GM21576 (cell line): ENCODE data around the gene RNF150.

ENCODE experiments used
- ATAC-seq: cut with Tn5 transposase; IDR thresholded peaks from one replicate; pipeline ENCODE4 v1.9.1; 2021; ENCODE audit warnings: mild to moderate bottlenecking, moderate library complexity; ENCODE audit not compliant: unreplicated experiment

RNF150 gene

GRCh38 chr4:141028024-141028529 is 105.2 kb downstream of the RNF150 start:
- ATAC-seq = no peak

DNA sequence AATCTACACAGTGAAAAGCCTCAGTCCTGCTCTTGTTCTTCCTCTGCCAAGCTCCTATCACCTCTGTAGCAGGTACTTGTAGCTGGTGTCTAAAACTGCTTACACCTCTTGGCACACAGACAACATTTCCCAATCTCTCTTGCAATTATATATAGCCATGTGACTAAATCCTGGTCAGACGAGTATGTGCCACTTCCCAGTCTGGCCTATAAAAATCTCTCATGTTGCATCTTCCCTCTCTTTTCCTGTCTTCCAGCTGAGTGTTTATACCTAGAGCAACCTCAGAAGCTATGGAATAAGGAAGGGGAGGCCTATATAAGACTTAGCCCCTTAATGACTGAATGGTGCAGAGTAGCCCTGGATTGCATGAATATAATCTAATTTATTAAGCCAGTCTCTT is 105.8 kb downstream of the RNF150 start:
- ATAC-seq = no peak

- ATAC-seq = no peak
These were observed 106.4 kb downstream of the RNF150 start for GRCh38 chr4:141026900-141027299.

DNA sequence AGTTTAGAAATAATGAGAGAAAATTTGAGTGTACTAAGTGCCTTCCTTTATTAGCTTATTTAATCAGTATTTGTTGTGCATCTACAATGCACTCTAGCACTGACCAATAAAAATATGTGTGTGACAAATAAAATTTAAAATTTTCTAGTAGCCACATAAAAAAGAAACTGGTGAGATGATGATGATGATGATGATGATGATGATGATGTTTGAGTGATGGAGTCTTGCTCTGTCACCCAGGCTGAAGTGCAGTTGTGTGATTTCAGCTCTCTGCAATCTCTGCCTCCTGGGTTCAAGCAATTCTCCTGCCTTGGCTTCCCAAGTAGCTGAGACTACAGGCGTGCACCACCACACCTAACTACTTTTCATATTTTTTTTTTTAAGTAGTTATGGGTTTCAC is 110.2 kb downstream of the RNF150 start:
- ATAC-seq = no peak

DNA sequence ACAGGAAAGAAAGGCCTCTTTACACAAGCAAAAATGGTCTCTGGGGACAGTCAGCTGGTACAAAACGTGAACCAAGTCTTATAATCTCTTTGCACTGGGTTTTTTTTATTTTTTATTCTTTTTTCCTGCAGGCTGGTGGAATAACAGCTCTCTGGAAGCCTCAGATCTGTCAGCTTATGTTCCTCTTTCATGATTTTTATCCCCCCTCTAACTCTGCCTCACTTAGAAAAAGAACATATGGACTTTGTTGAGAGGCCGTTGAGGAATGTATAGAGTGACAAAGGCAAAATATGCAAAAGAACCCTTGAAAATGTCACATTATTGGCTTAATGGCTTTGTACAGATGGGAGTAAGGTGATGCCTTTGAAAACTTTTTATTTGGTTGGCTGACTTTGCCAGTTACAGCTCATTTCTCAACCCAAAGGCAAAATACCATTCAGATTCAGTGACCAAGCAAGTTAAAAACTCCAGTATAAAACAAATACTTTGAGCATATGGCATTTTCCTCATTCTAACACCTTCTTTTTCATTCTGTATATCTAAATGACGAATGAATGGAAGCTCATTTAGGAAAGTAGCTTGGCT is 111.1 kb downstream of the RNF150 start:
- no peak for ATAC-seq

GRCh38 chr4:141021397-141022110 is 111.7 kb downstream of the RNF150 start:
- no peak for ATAC-seq

DNA sequence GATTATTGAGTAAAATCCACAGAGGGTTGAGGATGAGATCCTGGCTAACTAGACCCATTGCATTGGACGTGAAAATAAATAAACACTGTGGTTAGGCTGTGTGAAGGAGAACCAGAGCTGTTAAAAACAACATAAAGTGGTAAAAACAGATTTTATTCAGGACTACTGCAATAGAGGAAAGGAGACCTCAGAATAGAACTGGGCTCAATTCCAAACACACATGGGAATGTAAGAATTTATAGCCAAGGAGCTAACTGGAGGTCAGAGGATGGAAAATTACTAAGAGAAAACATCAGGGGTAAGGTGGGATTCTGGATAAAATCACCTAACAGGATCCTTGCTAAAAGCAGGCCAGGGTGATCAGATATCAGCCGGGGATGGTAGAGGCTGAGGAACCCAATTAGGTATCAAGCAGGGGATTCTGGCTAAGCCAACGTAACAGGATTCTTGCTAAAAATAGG is 112.4 kb downstream of the RNF150 start:
- no peak for ATAC-seq

- no peak for ATAC-seq
These were observed 113.5 kb downstream of the RNF150 start for GRCh38 chr4:141019768-141020167.

DNA sequence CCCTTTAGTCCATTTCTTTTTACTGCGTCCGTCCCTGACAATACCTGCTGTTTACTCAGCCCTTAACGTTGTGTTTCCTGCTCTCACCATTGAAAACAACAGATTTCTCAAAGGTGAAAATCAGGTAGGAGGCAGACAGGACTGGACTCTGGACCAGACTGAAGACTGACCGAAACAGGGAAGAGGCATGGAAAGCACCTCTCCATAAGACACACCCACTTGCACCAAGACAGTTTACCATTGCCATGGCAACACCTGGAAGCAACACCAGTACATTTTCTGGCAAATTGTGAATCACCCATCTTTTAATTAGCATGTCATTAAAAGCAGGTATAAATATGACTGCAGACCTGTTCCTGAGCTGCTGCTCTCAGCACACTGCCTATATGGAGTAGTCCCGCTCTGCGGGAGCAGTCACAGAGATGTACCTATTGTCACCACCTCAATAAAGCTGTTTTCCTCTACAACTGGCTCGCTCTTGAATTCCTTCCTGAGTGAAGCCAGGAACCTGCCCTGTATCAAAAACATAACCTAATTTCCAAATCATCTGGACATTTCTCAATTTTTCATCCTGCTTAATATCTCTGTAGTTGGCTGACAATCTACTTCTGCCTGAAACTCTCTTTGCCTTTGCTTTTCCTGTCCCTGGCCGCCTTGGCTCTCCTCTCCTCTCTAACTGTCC is 117.0 kb downstream of the RNF150 start:
- no peak for ATAC-seq

GRCh38 chr4:141013899-141014298 is 119.4 kb downstream of the RNF150 start:
- ATAC-seq = no peak

GRCh38 chr4:141011901-141012315 is 121.4 kb downstream of the RNF150 start:
- no peak for ATAC-seq

DNA sequence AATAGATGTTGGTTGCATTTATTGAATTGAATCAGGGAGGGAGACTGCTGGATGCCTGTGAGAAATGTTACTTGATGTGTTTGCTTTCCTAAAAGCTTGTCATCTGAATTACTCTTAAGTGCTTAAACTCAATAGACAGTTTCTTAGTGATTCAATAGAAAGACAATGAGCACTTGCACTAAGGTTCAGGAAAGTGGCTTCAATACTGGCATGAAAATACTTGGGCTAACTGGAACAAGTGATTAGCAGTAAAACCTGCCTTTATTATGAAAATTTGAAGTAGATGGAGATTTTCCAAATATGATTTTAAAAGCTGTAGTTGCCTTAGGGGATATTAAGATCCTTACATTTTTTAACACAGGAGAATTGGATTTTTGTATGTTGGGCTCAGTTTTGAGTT is 123.3 kb downstream of the RNF150 start:
- ATAC-seq = no peak

DNA sequence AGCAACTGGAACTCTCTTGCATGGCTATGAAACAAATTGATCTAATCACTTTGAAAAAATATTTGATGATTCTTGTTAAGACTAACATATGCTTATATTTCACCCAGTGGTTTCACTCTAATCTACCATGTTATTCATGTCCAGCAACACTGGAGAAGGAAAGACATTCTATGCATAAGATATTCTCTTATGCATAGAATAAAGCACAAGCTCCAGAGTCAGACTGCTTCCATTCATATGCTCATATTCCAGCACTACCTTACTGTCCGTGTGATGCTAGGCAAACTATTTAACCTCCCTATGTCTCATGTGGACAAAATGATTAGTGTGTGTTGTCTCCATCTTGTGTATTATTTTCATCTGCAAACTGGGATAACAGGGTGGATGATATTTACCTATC is 124.1 kb downstream of the RNF150 start:
- ATAC-seq = no peak

DNA sequence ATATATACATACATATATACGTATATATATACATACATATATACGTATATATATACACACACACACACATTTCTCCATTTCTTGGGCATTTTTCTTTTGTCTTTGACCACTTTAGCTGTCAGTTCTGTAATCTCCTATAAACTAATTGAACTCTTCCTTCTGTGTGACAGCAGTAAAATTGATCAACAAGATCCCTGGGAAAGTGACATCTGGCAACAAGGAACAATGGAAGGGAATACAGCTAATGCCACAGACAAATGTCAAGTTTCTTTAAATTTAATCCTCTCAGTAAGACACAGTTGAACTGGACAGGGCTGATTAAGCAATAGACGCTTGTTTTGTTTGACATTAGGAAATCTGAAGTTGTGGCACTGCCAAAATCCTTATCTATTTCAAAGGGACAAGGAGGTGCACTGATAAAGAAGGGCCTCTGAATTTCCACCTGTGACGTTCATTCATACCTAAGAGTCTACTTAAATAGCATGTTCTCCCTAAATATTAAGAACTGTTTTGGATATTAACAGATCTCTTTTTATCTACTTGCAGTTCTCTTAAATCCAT is 126.9 kb downstream of the RNF150 start:
- ATAC-seq = no peak

DNA sequence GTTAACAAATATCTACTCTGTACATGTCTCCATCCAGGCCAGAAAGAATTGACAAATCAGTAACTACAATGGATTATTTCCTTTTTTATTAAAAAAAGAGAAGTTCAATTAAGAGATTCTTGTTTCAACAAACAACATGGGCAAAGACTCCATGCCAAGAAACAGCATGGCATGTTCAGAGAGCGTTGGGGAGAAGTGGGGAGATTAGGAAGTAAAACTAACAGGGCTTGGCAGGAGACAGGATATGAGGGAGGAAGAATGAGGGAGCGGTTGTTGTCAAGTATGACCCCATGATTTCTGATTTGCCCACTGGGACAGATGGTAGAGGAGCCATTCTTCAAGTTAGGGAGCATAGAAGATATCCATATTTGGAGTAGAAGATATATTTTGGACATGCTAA is 128.4 kb downstream of the RNF150 start:
- ATAC-seq = no peak

DNA sequence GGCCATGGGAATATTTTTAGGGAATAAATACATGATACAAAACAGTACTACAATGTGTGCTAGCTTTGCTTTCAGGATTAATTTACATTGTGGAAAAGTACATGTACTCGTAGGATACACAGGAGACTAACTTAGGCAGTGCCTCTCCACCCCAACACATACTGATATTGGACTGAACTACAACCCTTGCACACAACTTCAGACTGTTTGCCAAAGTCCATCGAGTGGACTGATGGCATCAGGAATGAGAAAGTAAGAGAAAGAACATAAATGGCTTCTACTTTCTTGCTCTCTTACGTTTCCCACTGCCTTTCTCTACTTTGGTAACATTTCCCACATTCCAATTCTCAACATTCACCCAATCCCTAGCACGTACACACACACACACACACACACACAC is 130.1 kb downstream of the RNF150 start:
- no peak for ATAC-seq

DNA sequence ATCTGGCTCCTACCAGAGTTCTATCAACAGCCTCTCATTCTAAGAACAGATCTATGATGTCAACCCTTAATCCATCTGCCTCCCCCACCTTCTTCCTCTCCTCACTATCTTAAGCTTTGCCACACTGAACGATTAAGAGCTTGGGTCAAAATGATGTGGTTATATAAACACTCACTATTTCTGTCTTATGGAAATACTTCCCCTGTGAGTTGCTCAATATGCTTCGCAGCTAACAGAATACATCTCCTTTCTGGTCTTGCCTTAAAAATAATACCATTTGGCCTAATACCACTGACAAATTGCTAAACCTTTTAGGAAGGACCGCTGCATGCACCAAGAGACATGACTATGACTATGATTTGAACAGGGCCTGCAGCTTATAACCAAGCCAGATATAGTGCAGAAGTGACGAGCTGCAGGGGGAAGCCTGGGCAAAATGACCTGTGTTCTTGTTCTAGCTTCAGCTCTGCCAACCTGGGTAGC is 130.9 kb downstream of the RNF150 start:
- no peak for ATAC-seq

- ATAC-seq = no peak
These were observed 136.5 kb downstream of the RNF150 start for GRCh38 chr4:140996766-140997165.

DNA sequence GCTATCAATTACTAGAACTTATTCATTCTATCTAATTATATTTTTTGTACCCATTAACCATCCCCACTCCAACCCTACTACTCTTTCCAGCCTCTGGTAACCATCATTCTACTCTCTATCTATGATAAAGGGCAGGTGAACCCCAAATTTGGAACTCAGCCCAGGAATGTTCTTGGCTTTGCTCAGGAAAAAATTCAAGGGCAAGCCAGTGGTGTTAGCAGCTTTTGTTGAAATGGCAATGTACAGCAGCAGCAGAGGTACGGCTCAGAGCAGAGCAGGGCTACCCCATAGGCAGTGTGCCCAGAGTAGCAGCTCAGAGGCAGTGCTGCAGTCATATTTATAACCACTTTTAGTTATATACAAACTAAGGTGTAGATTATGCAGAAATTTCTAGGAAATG is 138.2 kb downstream of the RNF150 start:
- ATAC-seq = no peak

GRCh38 chr4:140994015-140994414 is 139.3 kb downstream of the RNF150 start:
- no peak for ATAC-seq

- ATAC-seq = no peak
These were observed 139.9 kb downstream of the RNF150 start for GRCh38 chr4:140993370-140993769.
